Measurements from ENCODE around the gene NLRP9.

GRCh38 chr19:55687281-55688201, 50.7 kb downstream of the NLRP9 start:
- TF ChIP-seq CTCF (IDR thresholded peaks at IDR 0.05) (no peak), POLR2A (IDR thresholded peaks at IDR 0.05) (no peak)

All from uterus (tissue), 2 donors.